Nephron progenitor cell (in vitro differentiated cells): ENCODE data around the gene MPZ.

Source experiments
- DNase-seq: peaks from one replicate; pipeline ENCODE4 v3.0.0; 2021
- H3K27ac Mint-ChIP-seq: 2 replicates; pipeline ENCODE4 v1.8.0; 2021; ENCODE audit warnings: mild to moderate bottlenecking, moderate library complexity, mixed read lengths
- H3K27me3 Mint-ChIP-seq: 2 replicates; pipeline ENCODE4 v1.8.0; 2021; ENCODE audit warnings: mild to moderate bottlenecking, low read depth, mixed read lengths; ENCODE audit not compliant: poor library complexity
- H3K36me3 Mint-ChIP-seq: 2 replicates; pipeline ENCODE4 v1.8.0; 2021; ENCODE audit warnings: low read depth, mixed read lengths
- H3K4me1 Mint-ChIP-seq: 2 replicates; pipeline ENCODE4 v1.8.0; 2021; ENCODE audit warnings: mixed read lengths
- H3K4me3 Mint-ChIP-seq: 2 replicates; pipeline ENCODE4 v1.8.0; 2021; ENCODE audit warnings: mild to moderate bottlenecking, moderate library complexity, mixed read lengths
- H3K9me3 Mint-ChIP-seq: 2 replicates; pipeline ENCODE4 v1.8.0; 2021; ENCODE audit warnings: mild to moderate bottlenecking, moderate library complexity, mixed read lengths
- CTCF ChIP-seq: fragments of 200-600 bp; sonication (generic); IDR thresholded peaks from 2 replicates; pipeline ENCODE4 v1.5.0; 2021; ENCODE audit warnings: antibody characterized with exemption

The MPZ gene

GRCh38 chr1:161297415-161297814, 12.4 kb downstream of the MPZ start:
- no peaks in the 10 kb centered on the region for H3K9me3 Mint-ChIP-seq
- no peaks in the 10 kb centered on the region for H3K4me1 Mint-ChIP-seq
- H3K27me3 Mint-ChIP-seq = no peaks in the 10 kb centered on the region
- no peak for DNase-seq
- H3K36me3 Mint-ChIP-seq = no peaks in the 10 kb centered on the region
- no peak for TF ChIP-seq CTCF
- no peak overlapping the region for H3K27ac Mint-ChIP-seq
- H3K4me3 Mint-ChIP-seq = no peak overlapping the region

- DNase-seq = no peak
- Mint-ChIP-seq H3K27me3 (peaks cover 10% of the 10 kb centered on the region), H3K9me3 (no peaks in the 10 kb centered on the region), H3K27ac (no peak overlapping the region), H3K4me1 (peaks cover 12% of the 10 kb centered on the region), H3K4me3 (no peak overlapping the region), H3K36me3 (no peaks in the 10 kb centered on the region)
- TF ChIP-seq CTCF = no peak
Observed at GRCh38 chr1:161290779-161291178, 19.0 kb downstream of the MPZ start.

GRCh38 chr1:161287482-161288054, 22.2 kb downstream of the MPZ start:
- peaks cover 8% of the 10 kb centered on the region for H3K9me3 Mint-ChIP-seq
- H3K4me3 Mint-ChIP-seq = no peak overlapping the region
- H3K27me3 Mint-ChIP-seq = peaks cover 41% of the 10 kb centered on the region
- no peak for TF ChIP-seq CTCF
- no peak overlapping the region for H3K27ac Mint-ChIP-seq
- DNase-seq = no peak
- H3K4me1 Mint-ChIP-seq = peaks cover 24% of the 10 kb centered on the region
- H3K36me3 Mint-ChIP-seq = peaks cover 6% of the 10 kb centered on the region

GRCh38 chr1:161285521-161285920, 24.2 kb downstream of the MPZ start:
- no peak for TF ChIP-seq CTCF
- H3K36me3 Mint-ChIP-seq = peaks cover 8% of the 10 kb centered on the region
- H3K27ac Mint-ChIP-seq = no peak overlapping the region

GRCh38 chr1:161285113-161285512, 24.7 kb downstream of the MPZ start:
- peaks cover 8% of the 10 kb centered on the region for H3K36me3 Mint-ChIP-seq
- TF ChIP-seq CTCF = no peak
- H3K9me3 Mint-ChIP-seq = peaks cover 11% of the 10 kb centered on the region
- no peak overlapping the region for H3K4me3 Mint-ChIP-seq
- H3K27me3 Mint-ChIP-seq = peaks cover 44% of the 10 kb centered on the region
- DNase-seq = no peak
- H3K4me1 Mint-ChIP-seq = peaks cover 19% of the 10 kb centered on the region
- no peak overlapping the region for H3K27ac Mint-ChIP-seq

More at GRCh38 chr1:161285521-161285920, 24.2 kb downstream of the MPZ start:
- no peak for DNase-seq
- Mint-ChIP-seq H3K4me3 (no peak overlapping the region), H3K27me3 (peaks cover 40% of the 10 kb centered on the region), H3K9me3 (peaks cover 11% of the 10 kb centered on the region), H3K4me1 (peaks cover 19% of the 10 kb centered on the region)

- H3K27ac Mint-ChIP-seq = no peak overlapping the region
- H3K36me3 Mint-ChIP-seq = peaks cover 8% of the 10 kb centered on the region
- H3K27me3 Mint-ChIP-seq = peaks cover 60% of the 10 kb centered on the region
- H3K9me3 Mint-ChIP-seq = peaks cover 11% of the 10 kb centered on the region
- DNase-seq = no peak
- TF ChIP-seq CTCF = no peak
- H3K4me3 Mint-ChIP-seq = no peak overlapping the region
- peaks cover 19% of the 10 kb centered on the region for H3K4me1 Mint-ChIP-seq
Observed at GRCh38 chr1:161282991-161283390, 26.8 kb downstream of the MPZ start.
